ENCODE data around the gene FOSL1. TPM values are rescaled to one million over a fixed set of nuclear protein-coding genes. Genes with fewer than 3 reads are reported as not detected.

Gene FOSL1
- total RNA-seq, 1 donor from 2014 or later: not detected

DNA sequence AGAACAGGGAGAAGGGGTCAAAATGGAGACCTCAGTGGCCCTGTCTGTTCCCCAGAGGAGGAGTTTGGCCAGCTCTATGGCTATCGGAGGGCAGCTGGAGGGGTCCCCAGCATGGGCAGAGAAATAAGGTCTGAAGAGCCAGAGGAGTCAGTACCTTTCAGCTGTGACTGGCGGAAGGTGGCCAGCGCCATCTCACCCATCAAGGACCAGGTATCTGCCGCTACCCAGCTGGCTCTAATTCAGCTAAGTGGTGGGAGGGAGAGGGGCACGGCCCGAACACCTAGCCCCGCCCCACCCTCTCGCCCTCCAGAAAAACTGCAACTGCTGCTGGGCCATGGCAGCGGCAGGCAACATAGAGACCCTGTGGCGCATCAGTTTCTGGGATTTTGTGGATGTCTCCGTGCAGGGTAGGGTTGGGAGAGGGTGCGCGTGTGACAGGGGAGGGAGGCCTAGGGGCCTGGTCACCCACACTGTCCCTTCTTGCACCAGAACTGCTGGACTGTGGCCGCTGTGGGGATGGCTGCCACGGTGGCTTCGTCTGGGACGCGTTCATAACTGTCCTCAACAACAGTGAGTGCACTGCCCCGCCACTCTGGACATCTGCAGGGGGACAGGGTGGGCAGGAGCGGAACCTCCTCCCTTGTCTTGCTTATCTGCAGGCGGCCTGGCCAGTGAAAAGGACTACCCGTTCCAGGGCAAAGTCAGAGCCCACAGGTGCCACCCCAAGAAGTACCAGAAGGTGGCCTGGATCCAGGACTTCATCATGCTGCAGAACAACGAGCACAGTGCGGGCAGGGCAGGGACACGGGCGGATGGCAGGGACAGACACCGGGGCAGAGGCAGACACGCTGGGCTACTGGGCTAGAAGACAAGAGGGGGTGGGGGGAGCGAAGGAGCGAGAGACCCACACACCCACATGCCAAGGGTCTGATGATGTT is 17.8 kb downstream of the FOSL1 start:
- DNase-seq: no peak

DNA sequence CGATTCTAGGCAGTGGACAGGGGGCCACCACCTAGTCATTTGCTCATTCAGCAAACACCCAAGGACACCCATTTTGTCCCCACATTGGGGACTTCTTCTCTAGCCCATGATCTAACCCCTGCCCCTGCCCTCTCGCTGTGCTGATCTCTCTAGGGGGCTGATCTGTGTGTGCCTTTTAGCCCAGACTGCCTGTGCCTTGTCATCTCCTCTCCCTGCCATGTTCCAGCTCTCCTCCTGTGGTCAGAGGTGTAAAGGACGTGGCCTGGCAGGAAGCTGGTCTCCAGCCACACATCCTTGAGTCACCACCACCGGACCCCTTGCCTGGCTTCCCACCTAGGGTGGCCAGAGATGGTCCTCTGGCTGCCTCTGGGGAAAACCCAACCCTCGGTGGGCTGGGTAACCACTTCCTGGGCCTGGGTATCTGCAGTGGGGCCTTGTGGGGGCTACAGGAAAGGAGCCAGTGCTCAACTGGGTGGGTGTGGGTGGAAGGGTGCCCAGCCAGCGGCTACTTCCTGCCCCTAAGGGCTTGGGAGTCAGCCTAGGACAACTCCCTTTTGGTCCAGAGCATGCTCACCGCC is 19.3 kb downstream of the FOSL1 start:
- DNase-seq: no peak

DNA sequence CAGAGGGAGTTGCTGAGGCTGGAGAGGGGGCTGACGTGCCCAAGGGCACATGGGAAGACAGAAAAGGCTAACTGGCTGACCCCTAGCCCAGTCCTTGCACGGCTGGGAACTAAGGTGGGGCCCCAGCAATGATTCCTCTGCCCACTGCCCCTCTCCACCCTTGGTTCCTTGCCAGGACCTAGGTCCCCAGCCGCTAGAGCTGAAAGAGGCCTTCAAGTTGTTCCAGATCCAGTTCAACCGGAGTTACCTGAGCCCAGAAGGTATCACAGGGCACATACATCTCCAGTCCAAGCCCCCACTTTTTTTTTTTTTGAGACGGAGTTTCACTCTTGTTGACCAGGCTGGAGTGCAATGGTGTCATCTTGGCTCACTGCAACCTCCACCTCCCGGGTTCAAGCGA is 20.2 kb downstream of the FOSL1 start:
- no peak for DNase-seq

DNA sequence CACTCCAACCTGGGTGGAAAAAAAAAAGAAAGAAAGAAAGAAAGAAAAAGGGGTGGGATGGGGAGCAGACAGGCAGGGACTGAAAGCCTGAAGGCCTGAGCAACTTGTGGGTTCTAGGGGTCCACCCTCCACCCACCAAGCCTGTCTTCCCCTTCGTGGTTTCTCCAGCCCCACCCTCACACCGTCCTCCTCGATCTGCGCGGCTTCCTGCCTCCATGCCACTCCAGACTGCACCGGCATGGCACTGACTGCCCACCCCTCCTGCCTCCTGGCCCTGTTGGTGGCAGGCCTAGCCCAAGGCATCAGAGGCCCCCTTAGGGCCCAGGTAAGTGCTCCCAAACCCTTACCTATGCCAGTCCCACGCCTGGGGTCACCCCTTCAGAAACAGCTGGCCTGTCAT is 20.6 kb downstream of the FOSL1 start, which contains the start of gene CTSW:
TSS of gene CTSW (plus strand) at position 221 of the 400 bp plus-strand sequence. CDS start at position 239, 18 bp downstream.
- DNase-seq: no peak

DNA sequence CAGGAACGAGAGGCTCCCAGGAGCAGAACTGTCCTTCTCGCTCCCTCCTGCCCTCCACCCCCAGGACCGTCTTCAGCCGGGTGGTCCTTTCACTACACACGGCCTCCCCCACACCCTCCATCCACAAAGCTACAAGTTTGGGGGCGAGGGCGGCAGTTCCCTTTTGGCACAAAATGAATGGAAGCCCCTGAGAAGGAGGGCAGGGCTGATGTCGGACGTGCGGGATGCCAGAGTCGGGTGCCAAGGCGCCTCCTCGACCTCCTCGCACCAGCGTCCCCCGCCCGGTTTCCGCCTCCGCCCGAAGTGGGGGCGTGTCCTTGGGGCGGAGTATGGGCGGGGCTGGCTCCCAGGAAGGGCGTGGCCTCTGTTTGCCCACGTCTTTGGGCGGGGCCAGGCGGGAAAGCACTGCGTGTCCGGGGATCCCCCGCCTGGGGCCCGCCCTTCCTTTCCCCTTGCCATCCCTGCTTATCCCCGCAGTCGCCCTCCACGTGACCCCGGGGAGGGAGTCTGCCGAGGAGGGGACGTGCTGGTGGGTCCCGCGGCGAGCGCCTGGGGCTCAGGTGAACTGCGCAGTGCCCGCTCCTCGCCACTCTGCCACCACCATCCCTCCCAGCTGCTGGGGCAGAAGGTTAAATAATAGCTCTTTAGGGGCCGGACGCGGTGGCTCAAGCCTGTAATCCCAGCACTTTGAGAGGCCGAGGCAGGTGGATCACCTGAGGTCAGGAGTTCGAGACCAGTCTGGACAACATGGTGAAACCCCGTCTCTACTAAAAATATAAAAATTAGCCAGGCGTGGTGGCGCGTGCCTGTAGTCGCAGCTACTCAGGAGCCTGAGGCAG is 26.7 kb downstream of the FOSL1 start:
- DNase-seq: peak; percentile 84

DNA sequence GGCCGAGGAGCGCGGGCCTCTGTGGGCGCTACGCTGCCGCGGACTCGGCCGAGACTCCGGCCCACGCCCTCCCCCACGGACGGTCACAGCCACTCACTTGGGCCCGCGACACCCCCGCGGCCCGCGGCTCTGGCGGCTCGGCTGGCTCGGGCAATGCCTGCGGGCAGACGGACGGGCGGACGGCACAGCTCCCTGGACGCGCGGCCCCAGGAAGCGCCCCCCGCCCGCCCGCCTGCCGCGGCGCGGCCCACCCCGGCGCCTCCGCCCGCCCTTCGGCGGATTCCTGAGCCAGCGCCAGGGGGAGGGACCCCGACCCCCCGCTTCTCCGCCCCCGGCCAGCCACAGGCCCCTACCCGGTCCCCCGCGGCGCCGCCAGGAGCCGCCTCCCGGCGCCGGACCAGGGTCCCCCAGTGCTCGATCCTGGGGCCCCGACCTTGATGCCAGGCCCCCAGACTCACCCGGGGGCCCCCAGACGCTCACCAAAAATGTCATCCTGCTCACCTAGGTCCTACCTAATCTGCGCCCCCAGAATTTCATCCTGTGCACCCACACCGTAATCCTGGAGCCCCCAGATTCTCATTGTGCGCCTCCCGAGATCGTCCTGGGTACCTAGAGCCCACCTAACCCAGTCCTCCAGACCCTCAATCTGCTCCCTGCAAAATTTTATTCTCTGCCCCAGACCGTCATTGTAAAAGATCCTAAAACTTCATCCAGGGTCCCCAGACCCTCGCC is 27.4 kb downstream of the FOSL1 start, which contains the start of gene EFEMP2:
TSS of gene EFEMP2 (minus strand) at position 215 of the 732 bp plus-strand sequence. CDS start 446 bp downstream, outside the sequence.
- DNase-seq: peak; percentile 18

DNA sequence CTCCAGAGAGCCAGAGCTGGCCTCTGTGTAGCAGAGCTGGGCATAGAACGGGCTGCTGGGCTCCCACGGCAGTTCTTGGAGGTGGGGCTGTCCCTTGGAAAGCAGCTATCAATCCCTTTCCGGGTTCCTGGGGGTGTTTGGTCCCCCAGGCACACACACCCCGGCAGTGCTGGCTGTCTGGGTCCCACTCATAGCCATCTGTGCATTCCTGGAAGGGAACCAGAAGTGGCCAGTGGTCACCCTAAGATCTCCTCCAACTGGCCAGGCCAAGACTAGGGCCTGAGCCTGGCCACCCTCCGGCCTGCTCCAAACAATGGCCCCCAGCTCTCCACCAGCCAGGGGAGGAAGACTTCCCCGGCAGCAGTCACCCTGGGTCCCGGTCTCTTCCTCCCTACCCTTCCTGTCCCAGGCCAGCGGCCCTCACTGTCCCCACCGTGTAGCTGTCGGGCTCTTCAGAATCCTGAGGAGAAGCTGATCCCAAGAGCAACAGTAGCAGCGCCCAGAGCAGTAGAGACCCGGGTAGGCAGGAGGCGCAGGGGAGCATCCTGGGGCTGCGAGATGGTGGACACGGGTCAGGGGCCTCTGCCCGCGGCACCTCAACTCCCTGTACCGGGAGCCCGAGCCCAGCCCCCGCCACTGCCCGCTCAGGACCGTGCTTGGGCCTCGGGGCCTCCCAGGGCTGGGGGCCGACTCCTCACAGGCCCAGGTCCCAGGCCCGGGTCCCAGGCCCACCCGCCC is 28.2 kb downstream of the FOSL1 start:
- no peak for DNase-seq

DNA sequence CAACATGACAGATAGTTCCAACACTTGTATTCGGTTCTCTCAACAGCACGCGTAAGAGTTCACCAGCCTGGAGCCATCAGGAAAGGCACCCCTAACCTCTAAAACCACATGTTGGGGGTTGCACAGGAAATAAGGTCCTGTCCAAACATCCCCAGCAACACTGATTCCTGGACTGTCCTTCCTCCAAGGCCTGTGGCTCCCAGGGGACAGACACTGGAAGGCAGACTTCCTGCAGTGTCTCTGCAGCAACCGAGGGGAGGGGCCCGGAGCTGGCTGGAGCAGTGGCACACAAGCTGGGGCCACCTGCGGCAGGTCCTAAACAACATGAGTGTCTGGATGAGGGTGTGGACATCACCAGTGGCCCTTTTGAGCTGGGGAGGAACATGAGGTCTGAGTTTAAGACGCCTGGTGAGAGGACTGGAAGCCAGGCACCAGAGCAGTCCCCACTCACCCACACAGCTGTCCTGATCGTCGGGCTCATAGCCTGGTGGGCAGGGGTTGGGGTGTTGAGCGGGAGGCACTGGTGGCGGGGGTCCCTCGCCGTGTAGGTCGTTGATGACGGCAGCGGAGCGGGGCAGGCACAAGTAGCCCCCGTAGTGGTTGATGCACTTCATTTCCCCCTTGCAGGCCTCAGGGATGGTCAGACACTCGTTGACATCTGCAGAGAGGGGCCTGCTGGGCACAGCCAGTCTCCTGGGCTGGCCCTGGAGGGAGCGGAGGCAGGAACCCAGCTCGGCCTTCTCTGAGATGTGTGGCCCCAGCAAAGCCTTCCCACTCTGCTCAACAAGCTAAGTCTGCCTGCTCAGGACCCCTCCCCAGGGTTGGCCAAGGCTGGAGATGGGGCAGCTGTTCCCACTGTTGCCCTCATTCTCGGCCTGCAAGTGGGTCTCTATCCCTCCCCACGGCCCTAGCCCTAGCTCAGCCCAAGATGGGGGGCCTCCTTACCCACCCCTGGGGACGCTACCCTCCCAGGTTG is 29.2 kb downstream of the FOSL1 start:
- DNase-seq: no peak

DNA sequence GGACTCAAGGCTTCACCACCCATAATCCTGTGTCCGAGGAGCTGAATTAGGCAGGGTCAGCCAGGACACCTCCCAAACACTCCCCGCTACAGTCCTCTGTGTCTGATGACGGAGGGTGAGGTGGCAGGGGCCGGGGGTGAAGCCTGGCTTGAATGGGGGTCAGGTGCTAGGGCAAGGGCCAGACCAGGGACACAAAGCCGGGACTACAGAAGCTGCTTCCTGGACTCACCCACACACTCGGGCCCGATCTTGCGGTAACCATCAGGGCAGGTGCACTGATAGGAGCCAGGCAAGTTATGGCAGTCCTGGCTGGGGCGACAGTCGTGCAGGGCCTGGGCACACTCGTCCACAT is 29.9 kb downstream of the FOSL1 start:
- no peak for DNase-seq

DNA sequence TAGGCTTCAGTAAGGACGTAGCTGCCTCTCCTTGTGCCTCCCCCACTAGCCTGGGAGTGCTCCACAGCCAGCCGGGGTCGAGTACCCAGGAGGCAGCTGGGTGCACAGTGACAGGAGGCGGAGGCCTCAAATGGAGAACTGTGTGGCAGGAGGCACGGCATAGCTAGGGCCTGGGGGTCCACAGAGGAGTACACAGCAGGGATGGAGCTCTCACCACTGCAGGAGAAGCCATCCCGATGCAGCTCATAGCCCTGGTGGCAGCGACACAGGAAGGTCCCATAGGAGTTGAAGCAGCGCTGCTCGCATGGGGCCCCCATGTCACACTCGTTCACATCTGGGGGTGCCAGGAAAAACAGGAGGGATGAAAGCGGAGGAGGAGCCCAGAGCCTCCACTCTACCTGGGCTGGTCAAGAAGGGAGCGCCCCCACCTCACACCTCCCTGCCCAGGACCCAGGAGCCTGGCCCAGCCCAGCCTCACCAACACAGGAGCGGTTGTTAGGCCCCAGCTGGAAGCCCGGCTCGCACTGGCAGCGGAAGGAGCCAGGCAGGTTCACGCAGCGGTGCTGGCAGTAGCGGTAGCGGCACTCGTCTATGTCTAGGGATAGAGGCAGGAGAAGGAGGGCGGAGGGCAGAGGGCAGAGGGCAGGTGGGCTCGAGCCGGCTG is 30.4 kb downstream of the FOSL1 start:
- DNase-seq: no peak

DNA sequence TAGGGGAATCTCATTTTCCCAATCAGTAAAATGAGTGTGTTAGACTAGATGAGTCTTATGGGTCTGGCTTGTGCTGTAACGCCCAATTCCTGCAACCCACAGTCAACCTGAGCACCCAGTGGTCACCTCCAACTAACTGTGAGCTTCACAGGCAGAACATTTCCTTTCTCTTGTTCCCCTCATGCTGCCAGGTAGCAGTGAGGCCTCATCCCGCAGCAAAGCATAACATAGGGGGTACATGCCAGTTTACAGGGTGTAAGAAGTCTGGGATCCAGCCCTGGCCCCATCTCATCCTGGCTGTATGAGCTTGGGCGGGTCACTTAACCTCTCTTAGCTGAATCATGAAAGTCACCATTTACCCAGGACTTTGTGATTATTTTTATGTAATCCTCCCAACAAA is 31.3 kb downstream of the FOSL1 start:
- no peak for DNase-seq

DNA sequence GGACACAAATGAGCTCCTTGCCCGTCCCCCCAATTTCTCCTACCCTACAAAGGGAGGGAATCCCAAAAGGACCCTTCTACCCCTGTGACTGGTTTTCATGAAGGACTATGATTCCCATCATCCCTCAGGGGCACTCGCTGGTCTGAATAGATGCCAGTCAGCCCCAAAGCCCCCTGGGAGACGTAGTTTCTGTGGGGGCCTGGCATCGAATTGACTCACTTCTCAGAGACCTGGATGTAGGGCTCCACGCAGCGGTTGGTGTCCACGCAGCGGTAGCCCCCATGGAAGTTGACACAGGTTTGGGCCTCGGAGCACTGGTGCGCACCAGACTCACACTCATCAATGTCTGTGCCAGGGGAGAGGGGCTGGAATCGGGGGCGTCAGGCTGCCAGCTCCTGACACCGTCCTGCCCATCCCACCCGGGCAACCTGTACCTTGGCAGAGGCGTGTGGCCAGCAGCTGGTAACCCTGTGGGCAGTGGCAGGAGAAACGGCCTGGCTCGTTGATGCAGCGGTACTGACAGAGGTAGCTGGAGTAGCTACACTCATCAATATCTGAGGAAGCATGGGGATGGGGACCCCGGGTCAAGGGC is 32.0 kb downstream of the FOSL1 start:
- DNase-seq: peak; percentile 22

DNA sequence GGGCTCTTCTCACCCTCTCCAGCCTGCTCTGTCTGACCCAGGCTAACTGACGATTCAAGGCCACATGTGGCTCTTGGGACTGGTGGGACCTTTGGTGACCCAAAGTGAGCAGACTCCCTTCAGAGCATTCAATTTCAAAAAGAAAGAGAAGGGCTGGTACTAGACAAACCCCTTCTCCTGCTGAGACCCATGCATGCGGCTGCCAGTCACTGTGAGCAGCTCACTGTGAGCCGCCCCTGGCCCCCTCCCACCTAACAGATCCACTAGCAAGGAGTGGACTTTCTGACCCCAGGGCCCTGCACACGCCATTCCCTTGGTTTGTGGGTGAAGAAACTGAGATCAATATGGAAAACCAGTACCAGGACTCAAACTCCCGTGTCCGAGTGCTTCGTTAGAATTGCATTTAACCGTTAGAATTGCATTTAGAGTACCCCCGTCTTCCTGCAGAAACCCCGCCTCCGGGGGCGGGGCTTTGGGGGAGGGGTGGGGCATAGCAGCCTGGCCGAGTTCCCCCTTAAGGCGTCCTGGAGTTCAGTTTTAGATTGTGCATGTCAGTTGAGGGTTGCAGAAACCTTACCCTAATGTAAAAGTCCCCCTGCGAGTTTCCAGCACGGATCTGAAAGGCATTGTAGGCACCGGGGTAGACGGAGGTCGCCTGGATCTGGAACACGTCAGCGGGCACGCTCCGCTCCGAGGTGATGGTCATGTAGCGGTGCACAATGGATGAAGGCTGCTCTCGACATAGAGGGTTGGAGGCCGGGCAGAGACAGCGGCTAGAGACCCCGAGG is 32.7 kb downstream of the FOSL1 start:
- no peak for DNase-seq

DNA sequence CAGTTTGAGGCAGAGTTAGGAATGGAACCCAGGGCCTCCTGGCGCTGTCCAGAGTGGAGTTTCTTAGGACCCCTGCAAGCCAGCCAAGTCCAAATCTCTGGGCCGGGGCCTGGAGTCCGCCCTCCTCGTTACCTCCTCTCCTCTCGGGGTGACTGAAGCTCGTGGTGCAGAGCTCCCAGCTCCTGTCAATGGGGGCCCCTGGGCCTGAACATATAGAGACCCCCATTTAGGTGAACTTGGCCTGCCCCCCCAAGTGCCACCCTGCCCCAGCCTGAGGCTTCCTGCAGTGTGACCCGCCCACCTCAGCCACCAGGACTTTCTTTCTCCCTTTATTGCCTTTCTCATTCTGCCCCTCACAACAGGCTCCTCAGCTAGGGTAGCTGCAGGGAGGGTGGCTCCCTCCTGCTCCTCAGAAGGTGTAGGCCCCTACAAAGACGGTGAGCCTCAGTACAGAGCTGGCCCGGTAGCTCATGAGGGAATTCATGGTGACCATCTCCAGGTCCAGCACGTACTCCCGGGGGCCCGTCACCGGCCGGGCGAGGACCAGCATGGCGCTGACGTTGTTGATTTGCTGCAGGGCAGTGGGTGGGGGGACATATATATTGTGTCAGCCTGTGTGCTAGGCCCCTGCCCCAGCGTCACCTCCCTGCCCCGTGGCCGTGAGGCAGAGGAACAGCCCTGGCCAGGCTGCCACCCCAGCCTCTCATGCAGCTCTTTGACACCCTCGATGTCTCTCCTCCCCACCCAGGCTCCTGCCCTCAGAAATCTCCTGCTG is 33.5 kb downstream of the FOSL1 start:
- no peak for DNase-seq

DNA sequence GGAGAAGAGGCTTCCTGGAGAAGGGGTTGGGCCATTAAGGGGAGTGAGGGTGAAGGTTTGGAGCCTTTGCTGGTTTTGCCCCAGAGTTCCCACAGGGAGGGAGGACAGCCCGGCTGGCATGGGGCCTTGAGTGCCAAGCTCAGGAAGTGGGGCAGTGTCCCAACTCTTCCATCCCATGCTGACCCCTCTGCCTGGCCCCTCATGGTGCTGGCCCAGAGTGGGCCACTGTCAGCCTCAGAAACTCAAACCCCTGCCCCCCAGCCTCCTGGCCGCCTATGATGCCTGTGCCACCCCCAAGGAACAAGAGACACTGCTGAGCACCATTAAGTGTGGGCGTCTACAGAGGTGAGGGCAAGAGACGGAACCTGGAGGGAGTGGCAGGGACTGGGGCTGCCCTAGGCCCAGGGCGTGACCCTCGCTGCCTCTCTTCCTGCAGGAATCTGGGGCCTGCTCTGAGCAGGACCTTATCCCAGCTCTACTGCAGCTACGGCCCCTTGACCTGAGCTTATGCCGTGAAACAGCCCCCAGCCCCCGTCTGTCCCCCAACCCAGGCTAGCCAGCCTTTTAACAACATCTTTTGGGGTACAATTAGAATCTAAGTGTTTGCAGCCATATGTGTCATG is 34.5 kb downstream of the FOSL1 start:
- no peak for DNase-seq

DNA sequence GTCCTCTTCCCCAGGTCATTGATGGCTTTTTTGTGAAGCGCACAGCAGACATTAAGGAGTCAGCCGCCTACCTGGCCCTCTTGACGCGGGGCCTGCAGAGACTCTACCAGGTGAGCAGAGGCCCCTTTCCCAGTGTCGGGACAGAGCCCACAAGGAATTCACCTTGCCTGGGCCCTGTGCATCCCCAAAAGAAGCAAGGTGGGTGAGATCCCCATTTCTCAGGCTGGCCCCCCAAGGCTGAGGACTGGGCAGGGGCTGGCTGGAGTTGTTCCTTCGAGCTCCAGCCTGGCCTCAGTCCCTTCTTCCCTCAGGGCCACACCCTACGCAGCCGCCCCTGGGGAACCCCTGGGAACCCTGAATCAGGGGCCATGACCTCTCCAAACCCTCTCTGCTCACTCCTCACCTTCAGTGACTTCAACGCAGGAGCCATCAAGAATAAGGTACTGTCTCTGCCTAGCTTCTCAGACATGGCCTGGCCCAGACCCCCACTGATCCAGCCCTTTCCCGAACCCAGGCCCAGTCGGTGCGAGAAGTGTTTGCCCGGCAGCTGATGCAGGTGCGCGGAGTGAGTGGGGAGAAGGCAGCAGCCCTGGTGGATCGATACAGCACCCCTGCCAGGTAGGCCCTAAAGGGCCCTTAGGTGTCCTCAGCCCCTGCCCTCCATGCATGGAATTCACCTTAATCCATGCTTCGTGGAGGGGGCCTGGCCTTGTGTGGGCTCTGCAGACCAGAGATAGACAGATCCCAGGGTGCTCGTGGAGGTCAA is 35.3 kb downstream of the FOSL1 start:
- no peak for DNase-seq
